Osteocyte (in vitro differentiated cells): Measurements from ENCODE around the gene CNOT11. TPM values are rescaled to one million over a fixed set of nuclear protein-coding genes. Genes with fewer than 3 reads are reported as not detected.
"Not testable (repeated sequence)": the region's sequence is repeated elsewhere in the genome, so short reads cannot be mapped to it uniquely, and the experiment has no call there.

Experiments used
- DNase-seq: peaks from one replicate; pipeline ENCODE4 v3.0.0; 2021; ENCODE audit warnings: mixed read lengths; ENCODE audit not compliant: unreplicated experiment; ENCODE audit errors: extremely low spot score
- H3K27ac Mint-ChIP-seq: one replicate; pipeline ENCODE4 v1.8.0; 2021; ENCODE audit warnings: mild to moderate bottlenecking, mixed read lengths; ENCODE audit not compliant: unreplicated experiment
- H3K27me3 Mint-ChIP-seq: one replicate; pipeline ENCODE4 v1.8.0; 2021; ENCODE audit warnings: mixed read lengths; ENCODE audit not compliant: unreplicated experiment
- H3K36me3 Mint-ChIP-seq: one replicate; pipeline ENCODE4 v1.8.0; 2021; ENCODE audit warnings: mixed read lengths; ENCODE audit not compliant: unreplicated experiment
- H3K4me1 Mint-ChIP-seq: one replicate; pipeline ENCODE4 v1.8.0; 2021; ENCODE audit warnings: mixed read lengths; ENCODE audit not compliant: unreplicated experiment
- H3K4me3 Mint-ChIP-seq: one replicate; pipeline ENCODE4 v1.8.0; 2021; ENCODE audit warnings: mild to moderate bottlenecking, moderate library complexity, mixed read lengths; ENCODE audit not compliant: unreplicated experiment
- H3K9me3 Mint-ChIP-seq: one replicate; pipeline ENCODE4 v1.8.0; 2021; ENCODE audit warnings: mixed read lengths; ENCODE audit not compliant: unreplicated experiment
- CTCF ChIP-seq: fragments of 200-600 bp; sonication (generic); IDR thresholded peaks from 2 replicates; pipeline ENCODE4 v1.5.0; 2021; ENCODE audit warnings: antibody characterized with exemption, mild to moderate bottlenecking, moderate library complexity
- total RNA-seq: library from RNA; stranded (reverse); gene quantifications from 2 replicates; pipeline ENCODE4 v1.2.1, GENCODE V29; 2021

CNOT11 gene
- total RNA-seq, 1 donor from 2014 or later = 31.4 TPM

- Mint-ChIP-seq H3K4me3 (no peak overlapping the region), H3K4me1 (no peaks in the 10 kb centered on the region), H3K27me3 (peaks cover 8% of the 10 kb centered on the region), H3K36me3 (no peaks in the 10 kb centered on the region), H3K9me3 (no peaks in the 10 kb centered on the region), H3K27ac (no peak overlapping the region)
- no peak for DNase-seq
- TF ChIP-seq CTCF = no peak
Measured at GRCh38 chr2:101219246-101219645, 33.4 kb upstream of the CNOT11 start.

- H3K27ac Mint-ChIP-seq, H3K9me3 Mint-ChIP-seq, H3K4me1 Mint-ChIP-seq, H3K4me3 Mint-ChIP-seq, DNase-seq, H3K27me3 Mint-ChIP-seq, H3K36me3 Mint-ChIP-seq: not testable (repeated sequence)
Measured at GRCh38 chr2:101220091-101220490, 32.6 kb upstream of the CNOT11 start.

- no peak overlapping the region for H3K4me3 Mint-ChIP-seq
- no peak for TF ChIP-seq CTCF
- no peak for DNase-seq
- H3K27me3 Mint-ChIP-seq = peaks cover 1% of the 10 kb centered on the region
- no peaks in the 10 kb centered on the region for H3K9me3 Mint-ChIP-seq
- no peaks in the 10 kb centered on the region for H3K36me3 Mint-ChIP-seq
- no peaks in the 10 kb centered on the region for H3K4me1 Mint-ChIP-seq
- H3K27ac Mint-ChIP-seq = no peak overlapping the region
Measured at GRCh38 chr2:101223814-101224231, 28.9 kb upstream of the CNOT11 start.

- Mint-ChIP-seq H3K27ac (no peak overlapping the region), H3K27me3 (no peaks in the 10 kb centered on the region), H3K36me3 (no peaks in the 10 kb centered on the region), H3K4me3 (no peak overlapping the region), H3K4me1 (no peaks in the 10 kb centered on the region), H3K9me3 (no peaks in the 10 kb centered on the region)
- TF ChIP-seq CTCF = no peak
- no peak for DNase-seq
Measured at GRCh38 chr2:101230541-101231001, 22.1 kb upstream of the CNOT11 start.

GRCh38 chr2:101231240-101231639 lies 21.4 kb upstream of the CNOT11 start:
- Mint-ChIP-seq H3K9me3 (peaks cover 4% of the 10 kb centered on the region), H3K27me3 (no peaks in the 10 kb centered on the region), H3K36me3 (no peaks in the 10 kb centered on the region), H3K4me1 (no peaks in the 10 kb centered on the region), H3K4me3 (no peak overlapping the region), H3K27ac (no peak overlapping the region)
- no peak for DNase-seq
- no peak for TF ChIP-seq CTCF
